HUES6 (cell line): Measurements from ENCODE around the gene CCHCR1.

Experiments used
- H3K27ac ChIP-seq: 2 replicates; pipeline ENCODE4 v1.7.0; 2013; ENCODE audit warnings: low read depth, mild to moderate bottlenecking, low read length, inconsistent platforms
- H3K27me3 ChIP-seq: 2 replicates; pipeline ENCODE4 v1.6.1; 2013; ENCODE audit warnings: low read length; ENCODE audit not compliant: control insufficient read depth, insufficient read depth
- H3K36me3 ChIP-seq: 2 replicates; pipeline ENCODE4 v1.6.1; 2013; ENCODE audit warnings: low read length; ENCODE audit not compliant: control insufficient read depth, insufficient read depth
- H3K4me1 ChIP-seq: 2 replicates; pipeline ENCODE4 v1.6.1; 2013; ENCODE audit warnings: low read length; ENCODE audit not compliant: control insufficient read depth, insufficient read depth
- H3K4me3 ChIP-seq: 2 replicates; pipeline ENCODE4 v1.5.1; 2013; ENCODE audit warnings: low read depth, low read length
- H3K9ac ChIP-seq: one replicate; pipeline ENCODE4 v1.6.1; 2013; ENCODE audit warnings: mild to moderate bottlenecking, low read length
- H3K9me3 ChIP-seq: 2 replicates; pipeline ENCODE4 v1.6.1; 2013; ENCODE audit warnings: low read depth, low read length; ENCODE audit not compliant: control insufficient read depth, insufficient read depth

Gene CCHCR1

GRCh38 chr6:31142361-31142761 is 15.2 kb downstream of the CCHCR1 start:
- H3K27ac ChIP-seq, result no peak overlapping the region
- H3K4me1 ChIP-seq, result peaks cover 39% of the 10 kb centered on the region
- no peaks in the 10 kb centered on the region for H3K27me3 ChIP-seq
- H3K4me3 ChIP-seq, result no peak overlapping the region
- H3K9ac ChIP-seq, result no peak overlapping the region
- peaks cover 43% of the 10 kb centered on the region for H3K36me3 ChIP-seq
- no peaks in the 10 kb centered on the region for H3K9me3 ChIP-seq

GRCh38 chr6:31140643-31141042 is 17.0 kb downstream of the CCHCR1 start:
- Histone ChIP-seq H3K27ac (no peak overlapping the region), H3K27me3 (no peaks in the 10 kb centered on the region), H3K9me3 (no peaks in the 10 kb centered on the region), H3K4me1 (peaks cover 39% of the 10 kb centered on the region), H3K4me3 (no peak overlapping the region), H3K9ac (no peak overlapping the region), H3K36me3 (peaks cover 31% of the 10 kb centered on the region)

- Histone ChIP-seq H3K27me3 (no peaks in the 10 kb centered on the region), H3K36me3 (peaks cover 20% of the 10 kb centered on the region), H3K27ac (no peak overlapping the region), H3K9ac (no peak overlapping the region), H3K9me3 (no peaks in the 10 kb centered on the region), H3K4me1 (peaks cover 39% of the 10 kb centered on the region), H3K4me3 (no peak overlapping the region)
These were observed 18.0 kb downstream of the CCHCR1 start for GRCh38 chr6:31139599-31139998.

- H3K36me3 ChIP-seq, result peaks cover 14% of the 10 kb centered on the region
- no peaks in the 10 kb centered on the region for H3K27me3 ChIP-seq
- H3K9me3 ChIP-seq, result no peaks in the 10 kb centered on the region
- H3K9ac ChIP-seq, result no peak within 1 kb of the TSS
- H3K4me3 ChIP-seq, result no peak within 1 kb of the TSS
- H3K4me1 ChIP-seq, result peaks cover 39% of the 10 kb centered on the region
- H3K27ac ChIP-seq, result no peak within 1 kb of the TSS
These were observed 18.6 kb downstream of the CCHCR1 start, which contains the start of gene PSORS1C2 for GRCh38 chr6:31138982-31139381. Gene PSORS1C2, minus strand, starts transcription at chr6:31139066. Its CDS starts 40 bp downstream, at chr6:31139026.

GRCh38 chr6:31135710-31136109 is 21.9 kb downstream of the CCHCR1 start:
- Histone ChIP-seq H3K4me1 (peaks cover 32% of the 10 kb centered on the region), H3K36me3 (no peaks in the 10 kb centered on the region), H3K27me3 (no peaks in the 10 kb centered on the region), H3K4me3 (no peak overlapping the region), H3K9ac (no peak overlapping the region), H3K27ac (no peak overlapping the region), H3K9me3 (no peaks in the 10 kb centered on the region)

- Histone ChIP-seq H3K36me3 (no peaks in the 10 kb centered on the region), H3K27me3 (no peaks in the 10 kb centered on the region), H3K9me3 (no peaks in the 10 kb centered on the region), H3K4me3 (no peak overlapping the region), H3K9ac (no peak overlapping the region), H3K4me1 (peaks cover 11% of the 10 kb centered on the region; the same call in 1 of the 2 replicates), H3K27ac (no peak overlapping the region)
These were observed 24.8 kb downstream of the CCHCR1 start for GRCh38 chr6:31132806-31133205.

GRCh38 chr6:31131595-31131994 is 26.0 kb downstream of the CCHCR1 start:
- H3K4me3 ChIP-seq, result no peak overlapping the region
- no peaks in the 10 kb centered on the region for H3K36me3 ChIP-seq
- no peaks in the 10 kb centered on the region for H3K27me3 ChIP-seq
- no peaks in the 10 kb centered on the region for H3K9me3 ChIP-seq
- no peak overlapping the region for H3K27ac ChIP-seq
- no peak overlapping the region for H3K9ac ChIP-seq
- H3K4me1 ChIP-seq, result peaks cover 14% of the 10 kb centered on the region; the same call in 1 of the 2 replicates

GRCh38 chr6:31130751-31131150 is 26.9 kb downstream of the CCHCR1 start:
- Histone ChIP-seq H3K27me3 (no peaks in the 10 kb centered on the region), H3K4me1 (peaks cover 19% of the 10 kb centered on the region; the same call in 1 of the 2 replicates), H3K9me3 (no peaks in the 10 kb centered on the region), H3K36me3 (no peaks in the 10 kb centered on the region), H3K9ac (no peak overlapping the region), H3K4me3 (no peak overlapping the region), H3K27ac (no peak overlapping the region)

GRCh38 chr6:31129130-31129529 is 28.5 kb downstream of the CCHCR1 start:
- no peaks in the 10 kb centered on the region for H3K27me3 ChIP-seq
- H3K9me3 ChIP-seq, result no peaks in the 10 kb centered on the region
- no peak overlapping the region for H3K9ac ChIP-seq
- H3K36me3 ChIP-seq, result no peaks in the 10 kb centered on the region
- peaks cover 27% of the 10 kb centered on the region; the same call in 1 of the 2 replicates for H3K4me1 ChIP-seq
- no peak overlapping the region for H3K27ac ChIP-seq
- H3K4me3 ChIP-seq, result no peak overlapping the region

GRCh38 chr6:31128093-31128676 is 29.4 kb downstream of the CCHCR1 start:
- H3K4me3 ChIP-seq, result no peak overlapping the region
- H3K9ac ChIP-seq, result no peak overlapping the region
- H3K9me3 ChIP-seq, result no peaks in the 10 kb centered on the region
- peaks cover 27% of the 10 kb centered on the region; the same call in 1 of the 2 replicates for H3K4me1 ChIP-seq
- H3K36me3 ChIP-seq, result no peaks in the 10 kb centered on the region
- H3K27me3 ChIP-seq, result no peaks in the 10 kb centered on the region
- H3K27ac ChIP-seq, result no peak overlapping the region

- Histone ChIP-seq H3K4me1 (peaks cover 20% of the 10 kb centered on the region; the same call in 1 of the 2 replicates), H3K4me3 (no peak overlapping the region), H3K27ac (no peak overlapping the region), H3K9ac (no peak overlapping the region), H3K36me3 (no peaks in the 10 kb centered on the region), H3K27me3 (no peaks in the 10 kb centered on the region), H3K9me3 (no peaks in the 10 kb centered on the region)
These were observed 31.0 kb downstream of the CCHCR1 start for GRCh38 chr6:31126396-31127175.
